Retinal pigment epithelial cell (primary cell): Measurements from ENCODE around the gene SLC16A7.

ENCODE experiments used
- DNase-seq: peaks from one replicate; pipeline ENCODE4 v3.0.0-alpha.2; 2010; ENCODE audit warnings: low read depth
- H3K4me3 ChIP-seq: 2 replicates; pipeline ENCODE4 v1.5.1; 2011; ENCODE audit warnings: mild to moderate bottlenecking, low read length, control low read depth, moderate library complexity
- TF ChIP-seq, protein P1 (sequence below): conservative IDR thresholded peaks from 2 replicates; pipeline ENCODE4 v1.5.1; 2011; ENCODE audit warnings: low read depth, low read length, control low read depth, inconsistent platforms

The SLC16A7 gene

GRCh38 chr12:59724011-59724695 lies 128.3 kb downstream of the SLC16A7 start:
- no peak overlapping the region for H3K4me3 ChIP-seq
- DNase-seq, result no peak
- TF ChIP-seq, protein P1, sequence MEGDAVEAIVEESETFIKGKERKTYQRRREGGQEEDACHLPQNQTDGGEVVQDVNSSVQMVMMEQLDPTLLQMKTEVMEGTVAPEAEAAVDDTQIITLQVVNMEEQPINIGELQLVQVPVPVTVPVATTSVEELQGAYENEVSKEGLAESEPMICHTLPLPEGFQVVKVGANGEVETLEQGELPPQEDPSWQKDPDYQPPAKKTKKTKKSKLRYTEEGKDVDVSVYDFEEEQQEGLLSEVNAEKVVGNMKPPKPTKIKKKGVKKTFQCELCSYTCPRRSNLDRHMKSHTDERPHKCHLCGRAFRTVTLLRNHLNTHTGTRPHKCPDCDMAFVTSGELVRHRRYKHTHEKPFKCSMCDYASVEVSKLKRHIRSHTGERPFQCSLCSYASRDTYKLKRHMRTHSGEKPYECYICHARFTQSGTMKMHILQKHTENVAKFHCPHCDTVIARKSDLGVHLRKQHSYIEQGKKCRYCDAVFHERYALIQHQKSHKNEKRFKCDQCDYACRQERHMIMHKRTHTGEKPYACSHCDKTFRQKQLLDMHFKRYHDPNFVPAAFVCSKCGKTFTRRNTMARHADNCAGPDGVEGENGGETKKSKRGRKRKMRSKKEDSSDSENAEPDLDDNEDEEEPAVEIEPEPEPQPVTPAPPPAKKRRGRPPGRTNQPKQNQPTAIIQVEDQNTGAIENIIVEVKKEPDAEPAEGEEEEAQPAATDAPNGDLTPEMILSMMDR, result no peak

DNA sequence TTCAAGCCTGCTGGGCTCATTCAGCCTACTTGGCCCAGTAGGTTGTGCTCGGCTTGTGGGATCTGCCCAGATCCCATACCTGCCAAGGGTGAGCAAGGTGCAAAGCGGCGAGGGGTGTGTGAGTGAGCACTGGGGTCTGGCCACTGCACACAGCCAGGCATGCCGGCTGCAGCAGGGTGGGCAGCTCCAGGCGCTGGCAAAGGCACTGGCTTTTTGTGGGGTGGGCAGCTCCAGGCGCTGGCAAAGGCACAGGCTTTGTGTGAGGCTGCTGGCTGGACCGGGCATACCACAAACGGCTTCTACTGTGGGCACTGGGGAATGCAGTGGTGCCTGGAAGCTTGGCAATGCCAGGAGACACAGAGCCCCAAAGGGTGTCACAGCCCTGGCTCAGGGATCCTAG lies 137.4 kb downstream of the SLC16A7 start:
- H3K4me3 ChIP-seq, result no peak overlapping the region
- TF ChIP-seq, protein P1, result no peak
- DNase-seq, result no peak

DNA sequence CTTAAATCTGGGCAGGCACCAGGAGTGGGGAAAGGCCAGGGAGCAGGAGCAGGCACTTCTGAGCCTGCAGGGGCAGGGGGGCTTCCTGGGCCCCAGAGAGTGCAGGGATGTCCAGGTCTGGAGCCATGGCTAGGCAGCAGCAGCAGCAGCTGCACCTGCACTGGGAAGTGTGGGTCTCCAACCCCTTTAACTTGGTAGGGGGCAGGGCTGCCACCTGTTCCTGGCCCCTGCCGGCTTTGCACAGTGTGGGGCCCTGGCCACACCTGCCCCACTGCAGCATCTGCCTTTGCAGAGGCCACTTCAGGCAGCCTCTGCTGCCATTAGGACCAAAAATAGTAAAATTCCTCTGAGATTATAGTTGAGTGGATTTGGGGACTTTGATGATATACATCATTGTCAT lies 138.5 kb downstream of the SLC16A7 start:
- TF ChIP-seq, protein P1, result no peak
- DNase-seq, result no peak
- no peak overlapping the region for H3K4me3 ChIP-seq

- no peak for DNase-seq
- TF ChIP-seq, protein P1, result no peak
- no peak overlapping the region for H3K4me3 ChIP-seq
These were observed 139.4 kb downstream of the SLC16A7 start for GRCh38 chr12:59735231-59735630.

- DNase-seq, result no peak
- no peak overlapping the region for H3K4me3 ChIP-seq
- TF ChIP-seq, protein P1, result no peak
These were observed 140.5 kb downstream of the SLC16A7 start for GRCh38 chr12:59736359-59736758.

DNA sequence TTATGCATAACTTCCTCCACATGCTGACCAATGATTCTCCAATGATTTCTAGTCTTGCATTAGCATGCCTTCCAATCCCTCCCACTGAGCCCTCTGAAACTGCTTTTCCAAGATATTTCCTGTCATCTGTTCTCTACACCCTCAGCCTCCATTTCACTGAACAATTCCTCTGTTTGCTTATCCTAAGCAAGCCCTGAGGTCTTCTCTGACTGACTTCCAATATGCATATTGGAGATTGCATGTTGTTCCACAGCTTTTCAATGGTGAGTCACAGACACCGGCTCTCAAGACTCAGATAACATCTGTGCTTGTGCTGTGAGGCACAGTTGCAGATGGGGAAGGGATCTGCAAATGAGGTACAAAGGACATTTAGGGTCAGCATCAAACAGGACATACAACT lies 141.0 kb downstream of the SLC16A7 start:
- H3K4me3 ChIP-seq, result no peak overlapping the region
- no peak for DNase-seq
- TF ChIP-seq, protein P1, result no peak

GRCh38 chr12:59737725-59738463 lies 142.1 kb downstream of the SLC16A7 start:
- H3K4me3 ChIP-seq, result no peak overlapping the region
- DNase-seq, result no peak
- TF ChIP-seq, protein P1, result no peak
